Neural progenitor cell (in vitro differentiated cells): ENCODE data around the gene RAI14. TPM values are rescaled to one million over a fixed set of nuclear protein-coding genes. Genes with fewer than 3 reads are reported as not detected.

Experiments
- DNase-seq: peaks from one replicate; pipeline ENCODE4 v3.0.0-alpha.2; 2016; ENCODE audit warnings: low spot score
- H2AFZ ChIP-seq: fragments of 200-600 bp; sonication (generic); replicated peaks from 2 replicates; pipeline ENCODE4 v1.6.1; 2016; ENCODE audit warnings: antibody characterized with exemption
- H3F3A ChIP-seq: fragments of 200-600 bp; sonication (generic); 2 replicates; pipeline ENCODE4 v1.6.1; 2016; ENCODE audit warnings: antibody characterized with exemption, low read depth
- H3K27ac ChIP-seq: fragments of 200-600 bp; sonication (generic); 2 replicates; pipeline ENCODE4 v1.5.1; 2016; ENCODE audit warnings: mild to moderate bottlenecking
- H3K27me3 ChIP-seq: fragments of 200-600 bp; sonication (generic); 2 replicates; pipeline ENCODE4 v1.6.1; 2016; ENCODE audit warnings: mild to moderate bottlenecking, moderate library complexity
- H3K36me3 ChIP-seq: fragments of 200-600 bp; sonication (generic); 2 replicates; pipeline ENCODE4 v1.5.1; 2016
- H3K4me1 ChIP-seq: fragments of 200-600 bp; sonication (generic); 2 replicates; pipeline ENCODE4 v1.6.1; 2016; ENCODE audit warnings: mixed run types
- H3K4me2 ChIP-seq: fragments of 200-600 bp; sonication (generic); 2 replicates; pipeline ENCODE4 v1.6.1; 2016
- H3K4me3 ChIP-seq: fragments of 200-600 bp; sonication (generic); 2 replicates; pipeline ENCODE4 v1.5.1; 2016
- H3K79me2 ChIP-seq: fragments of 200-600 bp; sonication (generic); 2 replicates; pipeline ENCODE4 v1.6.1; 2016; ENCODE audit warnings: low read depth
- H3K9ac ChIP-seq: fragments of 200-600 bp; sonication (generic); 2 replicates; pipeline ENCODE4 v1.6.1; 2016
- H3K9me3 ChIP-seq: fragments of 200-600 bp; sonication (generic); 2 replicates; pipeline ENCODE4 v1.5.1; 2016; ENCODE audit warnings: low read depth
- H4K20me1 ChIP-seq: fragments of 200-600 bp; sonication (generic); 2 replicates; pipeline ENCODE4 v1.6.1; 2016; ENCODE audit warnings: low read depth
- H3K27ac Mint-ChIP-seq: 3 replicates; pipeline ENCODE4 v1.8.0; 2021; ENCODE audit warnings: mixed read lengths
- H3K27me3 Mint-ChIP-seq: 2 replicates; pipeline ENCODE4 v1.8.0; 2022; ENCODE audit warnings: low read depth, mild to moderate bottlenecking, inconsistent platforms, moderate library complexity, mixed read lengths; ENCODE audit not compliant: insufficient read depth
- H3K36me3 Mint-ChIP-seq: 3 replicates; pipeline ENCODE4 v1.8.0; 2021; ENCODE audit warnings: mixed read lengths
- H3K4me1 Mint-ChIP-seq: 3 replicates; pipeline ENCODE4 v1.8.0; 2021; ENCODE audit warnings: mixed read lengths
- H3K4me3 Mint-ChIP-seq: 3 replicates; pipeline ENCODE4 v1.8.0; 2021; ENCODE audit warnings: mild to moderate bottlenecking, moderate library complexity, mixed read lengths
- H3K9me3 Mint-ChIP-seq: 3 replicates; pipeline ENCODE4 v1.8.0; 2020; ENCODE audit warnings: mixed read lengths
- EZH2 ChIP-seq: fragments of 200-600 bp; sonication (generic); IDR thresholded peaks from 2 replicates; pipeline ENCODE4 v1.6.1; 2017; ENCODE audit warnings: antibody characterized with exemption, mild to moderate bottlenecking, moderate library complexity
- EZH2phosphoT487 ChIP-seq: fragments of 200-600 bp; sonication (generic); IDR thresholded peaks from 2 replicates; pipeline ENCODE4 v1.6.1; 2017; ENCODE audit warnings: antibody characterized with exemption
- total RNA-seq: library from RNA; depleted of rRNA; stranded (reverse); fragments of >200 nt; gene quantifications from 2 replicates; pipeline ENCODE4 v1.2.3, GENCODE V29; 2015; ENCODE audit warnings: low replicate concordance
- TF ChIP-seq, protein P1 (sequence below): fragments of 200-600 bp; sonication (generic); IDR thresholded peaks from 2 replicates; pipeline ENCODE4 v1.5.1; 2017; ENCODE audit warnings: antibody characterized with exemption, mild to moderate bottlenecking

The RAI14 gene
- total RNA-seq, 1 donor from 2014 or later, result 54.6 TPM

DNA sequence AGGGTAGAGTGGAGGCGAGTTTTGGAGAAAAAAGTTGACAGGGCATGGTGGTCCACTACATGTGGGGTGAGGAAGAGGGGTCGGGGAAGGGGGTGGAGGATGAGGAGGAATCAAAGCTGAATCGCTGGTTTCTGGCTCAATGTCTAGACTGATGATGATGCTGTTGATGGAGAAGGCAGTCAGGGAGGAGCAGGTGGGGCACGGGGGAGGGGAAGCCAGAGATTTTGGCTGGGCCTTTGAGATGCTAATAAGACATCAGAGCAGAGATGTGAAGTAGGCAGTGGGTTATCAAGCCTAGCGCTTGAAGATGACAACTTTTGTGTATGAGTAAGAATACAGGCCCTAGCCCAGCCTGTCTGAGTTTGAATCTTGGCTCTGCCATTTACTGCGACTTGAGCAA, 150.4 kb downstream of the RAI14 start:
- no peak for DNase-seq
- H3K36me3 ChIP-seq, result no peaks in the 10 kb centered on the region
- no peaks in the 10 kb centered on the region for H4K20me1 ChIP-seq
- H3F3A ChIP-seq, result peaks cover 7% of the 10 kb centered on the region
- no peak overlapping the region for H3K9ac ChIP-seq
- no peaks in the 10 kb centered on the region for H3K9me3 ChIP-seq
- Mint-ChIP-seq H3K27ac (no peak overlapping the region), H3K36me3 (peaks cover 22% of the 10 kb centered on the region), H3K27me3 (no peaks in the 10 kb centered on the region), H3K4me1 (peaks cover 3% of the 10 kb centered on the region), H3K9me3 (no peaks in the 10 kb centered on the region), H3K4me3 (no peak overlapping the region)
- no peak overlapping the region for H2AFZ ChIP-seq
- no peak overlapping the region for H3K27ac ChIP-seq
- H3K4me1 ChIP-seq, result peaks cover 16% of the 10 kb centered on the region
- H3K79me2 ChIP-seq, result no peaks in the 10 kb centered on the region
- no peak overlapping the region for H3K4me2 ChIP-seq
- H3K4me3 ChIP-seq, result no peak overlapping the region
- TF ChIP-seq, protein P1, sequence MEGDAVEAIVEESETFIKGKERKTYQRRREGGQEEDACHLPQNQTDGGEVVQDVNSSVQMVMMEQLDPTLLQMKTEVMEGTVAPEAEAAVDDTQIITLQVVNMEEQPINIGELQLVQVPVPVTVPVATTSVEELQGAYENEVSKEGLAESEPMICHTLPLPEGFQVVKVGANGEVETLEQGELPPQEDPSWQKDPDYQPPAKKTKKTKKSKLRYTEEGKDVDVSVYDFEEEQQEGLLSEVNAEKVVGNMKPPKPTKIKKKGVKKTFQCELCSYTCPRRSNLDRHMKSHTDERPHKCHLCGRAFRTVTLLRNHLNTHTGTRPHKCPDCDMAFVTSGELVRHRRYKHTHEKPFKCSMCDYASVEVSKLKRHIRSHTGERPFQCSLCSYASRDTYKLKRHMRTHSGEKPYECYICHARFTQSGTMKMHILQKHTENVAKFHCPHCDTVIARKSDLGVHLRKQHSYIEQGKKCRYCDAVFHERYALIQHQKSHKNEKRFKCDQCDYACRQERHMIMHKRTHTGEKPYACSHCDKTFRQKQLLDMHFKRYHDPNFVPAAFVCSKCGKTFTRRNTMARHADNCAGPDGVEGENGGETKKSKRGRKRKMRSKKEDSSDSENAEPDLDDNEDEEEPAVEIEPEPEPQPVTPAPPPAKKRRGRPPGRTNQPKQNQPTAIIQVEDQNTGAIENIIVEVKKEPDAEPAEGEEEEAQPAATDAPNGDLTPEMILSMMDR, result no peak
- TF ChIP-seq EZH2phosphoT487, result no peak
- TF ChIP-seq EZH2, result no peak
- no peaks in the 10 kb centered on the region for H3K27me3 ChIP-seq

DNA sequence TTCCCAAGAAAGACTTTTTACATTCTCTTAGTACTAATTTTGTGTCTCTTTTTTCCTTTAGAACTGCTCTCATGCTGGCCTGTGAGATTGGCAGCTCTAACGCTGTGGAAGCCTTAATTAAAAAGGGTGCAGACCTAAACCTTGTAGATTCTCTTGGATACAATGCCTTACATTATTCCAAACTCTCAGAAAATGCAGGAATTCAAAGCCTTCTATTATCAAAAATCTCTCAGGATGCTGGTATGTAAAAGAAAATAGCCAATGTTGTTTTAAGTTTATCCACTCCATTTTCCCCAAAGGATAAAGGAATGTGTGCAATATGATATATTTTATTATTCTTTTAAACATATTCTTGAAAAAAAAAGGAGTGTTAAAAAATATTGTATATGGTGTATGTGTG, 155.6 kb downstream of the RAI14 start:
- H3K4me3 Mint-ChIP-seq, result no peak overlapping the region

DNA sequence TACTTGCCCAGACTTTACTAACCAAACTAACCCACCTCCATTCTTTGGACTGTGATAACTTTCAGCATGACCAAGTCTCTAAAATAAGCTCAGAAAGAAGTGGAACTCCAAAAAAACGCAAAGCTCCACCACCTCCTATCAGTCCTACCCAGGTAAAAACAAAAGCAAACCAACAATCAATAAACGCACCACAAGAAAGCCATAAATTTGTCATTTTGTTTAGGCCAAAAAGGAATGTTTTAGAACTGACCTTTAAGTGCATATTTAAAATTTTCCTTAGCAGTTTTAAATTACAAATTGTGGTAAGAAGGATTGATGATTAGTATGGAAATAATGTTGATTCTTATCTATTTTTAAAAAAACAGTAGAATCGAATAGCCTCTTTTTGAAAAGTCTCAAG, 157.4 kb downstream of the RAI14 start:
- Histone ChIP-seq H3K4me2 (no peak overlapping the region), H3K9me3 (no peaks in the 10 kb centered on the region), H3K36me3 (no peaks in the 10 kb centered on the region), H3K27me3 (no peaks in the 10 kb centered on the region), H3K4me1 (peaks cover 16% of the 10 kb centered on the region), H3K9ac (no peak overlapping the region), H3F3A (peaks cover 7% of the 10 kb centered on the region), H3K79me2 (no peaks in the 10 kb centered on the region), H3K4me3 (no peak overlapping the region), H2AFZ (no peak overlapping the region), H3K27ac (no peak overlapping the region), H4K20me1 (no peaks in the 10 kb centered on the region)
- no peaks in the 10 kb centered on the region for H3K9me3 Mint-ChIP-seq
- H3K36me3 Mint-ChIP-seq, result peaks cover 9% of the 10 kb centered on the region
- TF ChIP-seq EZH2phosphoT487 (no peak), EZH2 (no peak)
- TF ChIP-seq, protein P1, result no peak
- no peaks in the 10 kb centered on the region for H3K27me3 Mint-ChIP-seq
- H3K27ac Mint-ChIP-seq, result no peak overlapping the region
- H3K4me1 Mint-ChIP-seq, result peaks cover 4% of the 10 kb centered on the region
- DNase-seq, result no peak
- no peak overlapping the region for H3K4me3 Mint-ChIP-seq

More for the DNA sequence above, 155.6 kb downstream of the RAI14 start:
- DNase-seq, result peak; percentile 12
- Histone ChIP-seq H3F3A (peaks cover 7% of the 10 kb centered on the region), H3K4me2 (peak overlapping the region; percentile 1), H3K36me3 (no peaks in the 10 kb centered on the region), H3K4me3 (no peak overlapping the region), H3K79me2 (no peaks in the 10 kb centered on the region), H4K20me1 (no peaks in the 10 kb centered on the region), H2AFZ (no peak overlapping the region), H3K27me3 (no peaks in the 10 kb centered on the region), H3K9ac (no peak overlapping the region), H3K9me3 (no peaks in the 10 kb centered on the region), H3K27ac (peak overlapping the region; percentile 61), H3K4me1 (peaks cover 19% of the 10 kb centered on the region)
- TF ChIP-seq EZH2 (no peak), EZH2phosphoT487 (no peak)
- TF ChIP-seq, protein P1, result no peak
- peaks cover 4% of the 10 kb centered on the region for H3K4me1 Mint-ChIP-seq
- H3K9me3 Mint-ChIP-seq, result no peaks in the 10 kb centered on the region
- no peaks in the 10 kb centered on the region for H3K27me3 Mint-ChIP-seq
- H3K27ac Mint-ChIP-seq, result no peak overlapping the region
- H3K36me3 Mint-ChIP-seq, result peaks cover 9% of the 10 kb centered on the region
